ENCODE results near the gene TSHZ3.

The TSHZ3 gene

DNA sequence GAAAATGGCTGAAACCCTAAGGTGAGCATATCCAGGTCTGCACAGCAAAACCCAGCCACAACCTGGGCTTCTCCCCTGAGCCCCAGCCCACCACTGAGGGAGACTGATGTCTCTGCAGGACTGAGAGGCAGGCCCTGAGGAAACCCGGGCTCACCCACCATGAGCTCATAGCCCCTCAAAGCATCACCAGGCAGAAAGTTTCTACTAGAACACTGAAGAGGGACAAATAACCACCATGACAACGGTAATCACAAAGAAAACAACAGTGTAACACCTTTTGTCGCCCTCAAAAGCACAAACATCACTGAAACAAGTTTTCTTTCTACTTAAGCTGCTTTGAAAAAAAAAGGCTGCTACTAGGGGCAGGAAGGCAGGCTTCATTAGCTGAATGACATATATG, 29.8 kb downstream of the TSHZ3 start:
- no peak overlapping the region for H3K4me3 ChIP-seq (replicated peaks; ENCODE audit: low read depth, low read length)
- TF ChIP-seq, protein P1, sequence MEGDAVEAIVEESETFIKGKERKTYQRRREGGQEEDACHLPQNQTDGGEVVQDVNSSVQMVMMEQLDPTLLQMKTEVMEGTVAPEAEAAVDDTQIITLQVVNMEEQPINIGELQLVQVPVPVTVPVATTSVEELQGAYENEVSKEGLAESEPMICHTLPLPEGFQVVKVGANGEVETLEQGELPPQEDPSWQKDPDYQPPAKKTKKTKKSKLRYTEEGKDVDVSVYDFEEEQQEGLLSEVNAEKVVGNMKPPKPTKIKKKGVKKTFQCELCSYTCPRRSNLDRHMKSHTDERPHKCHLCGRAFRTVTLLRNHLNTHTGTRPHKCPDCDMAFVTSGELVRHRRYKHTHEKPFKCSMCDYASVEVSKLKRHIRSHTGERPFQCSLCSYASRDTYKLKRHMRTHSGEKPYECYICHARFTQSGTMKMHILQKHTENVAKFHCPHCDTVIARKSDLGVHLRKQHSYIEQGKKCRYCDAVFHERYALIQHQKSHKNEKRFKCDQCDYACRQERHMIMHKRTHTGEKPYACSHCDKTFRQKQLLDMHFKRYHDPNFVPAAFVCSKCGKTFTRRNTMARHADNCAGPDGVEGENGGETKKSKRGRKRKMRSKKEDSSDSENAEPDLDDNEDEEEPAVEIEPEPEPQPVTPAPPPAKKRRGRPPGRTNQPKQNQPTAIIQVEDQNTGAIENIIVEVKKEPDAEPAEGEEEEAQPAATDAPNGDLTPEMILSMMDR (IDR thresholded peaks at IDR 0.05; ENCODE audit: low read length, missing control alignments) = no peak
- DNase-seq (ENCODE audit: low read depth) = no peak

GRCh38 chr19:31318790-31319425, 30.3 kb downstream of the TSHZ3 start:
- DNase-seq (ENCODE audit: low read depth) = no peak
- TF ChIP-seq, protein P1 (IDR thresholded peaks at IDR 0.05; ENCODE audit: low read length, missing control alignments) = no peak
- no peak overlapping the region for H3K4me3 ChIP-seq (replicated peaks; ENCODE audit: low read depth, low read length)

- H3K4me3 ChIP-seq (replicated peaks; ENCODE audit: low read depth, low read length) = no peak overlapping the region
- TF ChIP-seq, protein P1 (IDR thresholded peaks at IDR 0.05; ENCODE audit: low read length, missing control alignments) = no peak
- no peak for DNase-seq (ENCODE audit: low read depth)
Observed at GRCh38 chr19:31317570-31317969, 31.7 kb downstream of the TSHZ3 start.

DNA sequence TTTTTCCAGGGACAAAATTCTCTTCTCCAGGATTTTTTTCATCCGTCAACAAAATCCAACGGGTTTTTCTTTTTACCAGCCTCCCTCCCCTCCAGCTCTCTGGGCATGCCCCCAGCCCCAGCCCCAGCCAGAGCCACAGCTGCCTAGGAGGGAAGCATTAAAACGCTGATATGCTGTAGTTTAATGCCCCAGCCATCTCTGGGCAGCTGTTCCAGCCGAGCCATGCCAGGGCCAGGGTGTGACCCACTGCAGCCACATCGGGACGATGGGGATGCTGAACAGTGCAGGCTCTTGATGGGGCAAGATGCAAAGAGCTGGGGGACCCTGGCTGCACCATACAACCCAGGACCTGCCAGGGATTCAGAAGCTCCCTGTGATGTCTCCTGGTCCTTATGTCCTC, 32.1 kb downstream of the TSHZ3 start:
- no peak for DNase-seq (ENCODE audit: low read depth)
- H3K4me3 ChIP-seq (replicated peaks; ENCODE audit: low read depth, low read length) = no peak overlapping the region
- TF ChIP-seq, protein P1 (IDR thresholded peaks at IDR 0.05; ENCODE audit: low read length, missing control alignments) = no peak

DNA sequence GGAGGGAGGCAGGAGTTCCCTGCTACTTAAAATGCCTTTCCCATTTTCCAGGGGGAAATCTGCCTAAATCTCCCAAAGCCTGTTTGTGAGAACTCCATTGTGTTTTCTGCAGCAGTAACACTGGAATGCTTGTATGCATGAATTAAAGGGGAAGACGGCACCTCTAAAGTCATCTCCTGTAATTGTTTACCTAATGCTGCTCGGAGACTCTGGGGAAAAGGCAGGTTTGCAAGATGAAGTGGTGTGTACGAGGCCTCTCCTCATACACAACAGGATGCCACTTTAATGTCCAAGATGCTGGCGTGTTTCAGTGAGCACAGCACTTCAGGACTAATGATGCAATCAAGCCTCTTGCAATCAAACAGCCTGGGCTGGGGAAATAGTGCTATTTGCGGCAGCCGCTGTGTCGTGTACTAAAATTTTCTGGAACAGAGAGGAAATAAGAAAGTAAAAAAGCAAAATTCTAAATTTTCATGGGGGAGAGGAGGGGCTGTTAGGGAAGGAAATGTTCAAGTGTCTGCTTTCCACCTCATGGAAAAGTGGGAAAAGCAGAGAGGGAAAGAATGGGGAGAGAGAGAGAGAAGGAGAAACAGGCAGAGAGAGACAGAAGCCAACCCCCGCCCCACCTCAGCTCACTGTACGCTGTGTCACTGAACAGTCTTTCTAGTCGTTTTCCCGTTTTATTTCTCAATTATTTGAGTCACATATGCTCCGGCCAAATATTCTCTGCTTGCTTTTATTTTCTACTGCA, 32.9 kb downstream of the TSHZ3 start:
- H3K4me3 ChIP-seq (replicated peaks; ENCODE audit: low read depth, low read length) = peak overlapping the region; percentile 25
- TF ChIP-seq, protein P1 (IDR thresholded peaks at IDR 0.05; ENCODE audit: low read length, missing control alignments) = no peak
- DNase-seq (ENCODE audit: low read depth) = peak; percentile 72

GRCh38 chr19:31315652-31316051, 33.6 kb downstream of the TSHZ3 start:
- no peak for DNase-seq (ENCODE audit: low read depth)
- TF ChIP-seq, protein P1 (IDR thresholded peaks at IDR 0.05; ENCODE audit: low read length, missing control alignments) = no peak
- H3K4me3 ChIP-seq (replicated peaks; ENCODE audit: low read depth, low read length) = no peak overlapping the region

All from fibroblast of pulmonary artery (primary cell).